Measurements from ENCODE around the gene MCU.

DNA sequence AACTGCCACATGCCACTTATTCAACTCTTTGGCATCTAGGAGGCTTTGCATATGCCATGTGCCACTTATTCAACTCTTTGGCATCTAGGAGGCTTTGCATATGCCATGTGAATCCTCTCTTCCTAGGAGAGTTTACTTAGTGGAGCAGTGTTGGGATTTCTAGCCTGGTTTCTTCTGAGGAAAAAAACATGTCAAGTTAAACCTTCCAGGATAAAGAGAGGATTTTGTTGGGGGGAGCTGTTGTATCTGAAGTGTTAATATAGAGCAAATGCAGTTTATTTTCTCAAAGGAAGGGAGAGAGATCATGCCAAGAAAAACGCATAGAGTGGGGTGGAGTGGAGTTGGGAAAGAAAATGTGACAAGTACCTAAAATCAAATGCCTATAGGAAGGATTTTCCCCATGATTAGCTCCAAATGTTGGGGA, 91.5 kb downstream of the MCU start:
- TF ChIP-seq, protein P1, sequence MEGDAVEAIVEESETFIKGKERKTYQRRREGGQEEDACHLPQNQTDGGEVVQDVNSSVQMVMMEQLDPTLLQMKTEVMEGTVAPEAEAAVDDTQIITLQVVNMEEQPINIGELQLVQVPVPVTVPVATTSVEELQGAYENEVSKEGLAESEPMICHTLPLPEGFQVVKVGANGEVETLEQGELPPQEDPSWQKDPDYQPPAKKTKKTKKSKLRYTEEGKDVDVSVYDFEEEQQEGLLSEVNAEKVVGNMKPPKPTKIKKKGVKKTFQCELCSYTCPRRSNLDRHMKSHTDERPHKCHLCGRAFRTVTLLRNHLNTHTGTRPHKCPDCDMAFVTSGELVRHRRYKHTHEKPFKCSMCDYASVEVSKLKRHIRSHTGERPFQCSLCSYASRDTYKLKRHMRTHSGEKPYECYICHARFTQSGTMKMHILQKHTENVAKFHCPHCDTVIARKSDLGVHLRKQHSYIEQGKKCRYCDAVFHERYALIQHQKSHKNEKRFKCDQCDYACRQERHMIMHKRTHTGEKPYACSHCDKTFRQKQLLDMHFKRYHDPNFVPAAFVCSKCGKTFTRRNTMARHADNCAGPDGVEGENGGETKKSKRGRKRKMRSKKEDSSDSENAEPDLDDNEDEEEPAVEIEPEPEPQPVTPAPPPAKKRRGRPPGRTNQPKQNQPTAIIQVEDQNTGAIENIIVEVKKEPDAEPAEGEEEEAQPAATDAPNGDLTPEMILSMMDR (IDR thresholded peaks at IDR 0.05), result no peak
- TF ChIP-seq POLR2A (IDR thresholded peaks at IDR 0.05) (no peak), POLR2AphosphoS5 (IDR thresholded peaks at IDR 0.05) (no peak)

All from stomach (tissue), 4 donors.